K562 (cell line): Measurements from ENCODE around the gene DNAI7. TPM values are rescaled to one million over a fixed set of nuclear protein-coding genes. Genes with fewer than 3 reads are reported as not detected.

Experiments
- ATAC-seq: fragments of 200-7000 bp; cut with Tn5 transposase; 3 replicates; pipeline ENCODE4 v1.9.1; 2020; ENCODE audit warnings: moderate library complexity
- BruUV-seq: library from RNA; stranded (reverse); fragments of 400-500 nt; replicated peaks from 2 replicates; lab custom pipeline; 2021; lab: Mats Ljungman, UMichigan
- CTCF ChIA-PET: fragments of 300-600 bp; formaldehyde crosslinking; extraction: SDS; loops from one replicate; lab custom pipeline; 2021; ENCODE audit warnings: low intra/inter-chr PET ratio; lab: Yijun Ruan, JAX
- POLR2A ChIA-PET: fragments of 300-600, 350-650 bp; sonication (Branson Sonifier 250); formaldehyde crosslinking; extraction: SDS; loops from one replicate; lab custom pipeline; 2021; ENCODE audit warnings: antibody characterized with exemption, inconsistent platforms; lab: Yijun Ruan, JAX
- DNase-seq, 4 experiments: peaks; one replicate each; pipeline versions ENCODE4 v3.0.0 to v3.0.0-alpha.2; 2011 to 2018; ENCODE audit warnings: low spot score in 3 of 4, mixed read lengths in 3 of 4; ENCODE audit errors: extremely low read depth in 1 of 4
- FAIRE-seq: peaks from 2 replicates; lab custom pipeline; 2011; peaks lifted over from hg19 to GRCh38; lab: Jason Lieb, UNC
- H2AFZ ChIP-seq: 2 replicates; pipeline ENCODE4 v1.6.0; 2011; ENCODE audit warnings: low read depth, low read length, control low read depth, inconsistent platforms
- H3K27ac ChIP-seq: fragments of 200-600 bp; 3 replicates; pipeline ENCODE4 v1.8.0; 2011; ENCODE audit warnings: low read depth, mild to moderate bottlenecking, control low read depth, inconsistent platforms, low read length, moderate library complexity, mixed read lengths; ENCODE audit errors: extremely low read depth
- H3K27me3 ChIP-seq, 2 experiments: fragments of 300-600 bp in 1 of 2; 2 replicates in 1 of 2; 3 replicates in 1 of 2; pipeline versions ENCODE4 v1.6.0 to v1.8.0; 2011; ENCODE audit warnings: inconsistent platforms in 2 of 2, low read length in 2 of 2, mild to moderate bottlenecking in 1 of 2, mixed read lengths in 1 of 2, moderate library complexity in 1 of 2; ENCODE audit not compliant: control insufficient read depth in 2 of 2, insufficient read depth in 2 of 2
- H3K36me3 ChIP-seq: fragments of 300-600 bp; 3 replicates; pipeline ENCODE4 v1.8.0; 2011; ENCODE audit warnings: mild to moderate bottlenecking, low read length, inconsistent platforms; ENCODE audit not compliant: control insufficient read depth, insufficient read depth
- H3K4me1 ChIP-seq, 2 experiments: fragments of 200-600 bp in 1 of 2; replicated peaks in 1 of 2; 2 replicates in 1 of 2; 3 replicates in 1 of 2; pipeline versions ENCODE4 v1.5.1 to v1.8.0; 2011; ENCODE audit warnings: inconsistent platforms in 2 of 2, low read length in 2 of 2, mild to moderate bottlenecking in 1 of 2, mixed read lengths in 1 of 2, moderate library complexity in 1 of 2; ENCODE audit not compliant: control insufficient read depth in 2 of 2, insufficient read depth in 2 of 2
- H3K4me2 ChIP-seq: 2 replicates; pipeline ENCODE4 v1.6.1; 2011; ENCODE audit warnings: low read length, control low read depth, inconsistent platforms, mixed read lengths; ENCODE audit not compliant: insufficient read depth
- H3K4me3 ChIP-seq: fragments of 200-600 bp; sonication (generic), shearing (Covaris generic); 2 replicates; pipeline ENCODE4 v1.5.1; 2016; ENCODE audit warnings: control low read depth, inconsistent platforms
- H3K79me2 ChIP-seq: fragments of 200-600 bp; 3 replicates; pipeline ENCODE4 v1.8.0; 2011; ENCODE audit warnings: low read length, inconsistent platforms; ENCODE audit not compliant: control insufficient read depth, insufficient read depth
- H3K9ac ChIP-seq, 2 experiments: 2 replicates each; pipeline versions ENCODE4 v1.6.0 to v1.6.1; 2011; ENCODE audit warnings: low read depth in 2 of 2, low read length in 2 of 2, control low read depth in 1 of 2, inconsistent platforms in 1 of 2, mild to moderate bottlenecking in 1 of 2, mixed read lengths in 1 of 2; ENCODE audit not compliant: insufficient read depth in 1 of 2
- H3K9me1 ChIP-seq: one replicate; pipeline ENCODE4 v1.6.0; 2011; ENCODE audit warnings: inconsistent platforms, mild to moderate bottlenecking, low read length, moderate library complexity; ENCODE audit not compliant: control insufficient read depth, insufficient read depth
- H3K9me3 ChIP-seq: replicated peaks from 2 replicates; pipeline ENCODE4 v1.5.1; 2011; ENCODE audit warnings: low read depth, low read length, inconsistent platforms; ENCODE audit not compliant: control insufficient read depth, insufficient read depth
- H4K20me1 ChIP-seq: replicated peaks from 2 replicates; pipeline ENCODE4 v1.6.1; 2011; ENCODE audit warnings: low read length, inconsistent platforms, mixed read lengths; ENCODE audit not compliant: control insufficient read depth, insufficient read depth
- ARNT ChIP-seq, 2 experiments: fragments of 450-650 bp; IDR thresholded peaks; 2 replicates each; pipeline ENCODE4 v1.6.1; 2016; ENCODE audit warnings: mild to moderate bottlenecking in 1 of 2
- CBX2 ChIP-seq: fragments of 200-600 bp; sonication (generic); IDR thresholded peaks from one replicate; pipeline ENCODE4 v1.6.1; 2012; ENCODE audit warnings: mild to moderate bottlenecking, low read length, inconsistent platforms; ENCODE audit not compliant: insufficient read depth, poor library complexity, severe bottlenecking
- E2F8 ChIP-seq: fragments of 450-650 bp; IDR thresholded peaks from 2 replicates; pipeline ENCODE4 v1.7.1; 2018; ENCODE audit warnings: mild to moderate bottlenecking, low read depth; ENCODE audit not compliant: partially characterized antibody
- HDAC6 ChIP-seq: IDR thresholded peaks from 2 replicates; pipeline ENCODE4 v1.6.1; 2012; ENCODE audit warnings: low read depth, mild to moderate bottlenecking, control low read depth, inconsistent platforms, low read length, moderate library complexity
- HDAC8 ChIP-seq: fragments of 450-650 bp; IDR thresholded peaks from 2 replicates; pipeline ENCODE4 v1.6.1; 2016; ENCODE audit warnings: mild to moderate bottlenecking, missing genetic modification characterization, moderate library complexity, missing compliant biosample characterization
- HLTF ChIP-seq: fragments of 450-650 bp; IDR thresholded peaks from 2 replicates; pipeline ENCODE4 v1.6.1; 2016
- KAT8 ChIP-seq: fragments of 450-650 bp; IDR thresholded peaks from 2 replicates; pipeline ENCODE4 v1.6.1; 2016; ENCODE audit warnings: low read depth, mild to moderate bottlenecking
- MCM7 ChIP-seq, 2 experiments: fragments of 450-650 bp; IDR thresholded peaks; 2 replicates each; pipeline ENCODE4 v1.6.1; 2016 to 2018
- NELFE ChIP-seq: IDR thresholded peaks from 2 replicates; pipeline ENCODE4 v1.6.1; 2011; ENCODE audit warnings: mild to moderate bottlenecking; ENCODE audit not compliant: insufficient read depth, insufficient read length
- NFIC ChIP-seq: fragments of 450-650 bp; IDR thresholded peaks from 2 replicates; pipeline ENCODE4 v1.6.1; 2017; ENCODE audit warnings: mild to moderate bottlenecking, inconsistent platforms
- TAF15 ChIP-seq: fragments of 200-400 bp; formaldehyde crosslinking; IDR thresholded peaks from 2 replicates; pipeline ENCODE4 v1.6.1; 2017; ENCODE audit warnings: mild to moderate bottlenecking, low read depth, low read length, moderate library complexity
- USF1 ChIP-seq: sonication (generic); formaldehyde crosslinking; IDR thresholded peaks from 2 replicates; pipeline ENCODE4 v1.9.0; 2022; ENCODE audit warnings: mild to moderate bottlenecking, missing genetic modification reagents
- ZBTB34 ChIP-seq: fragments of 250-450 bp; sonication (Bioruptor Pico); IDR thresholded peaks from 2 replicates; pipeline ENCODE4 v1.8.0; 2021; ENCODE audit warnings: mild to moderate bottlenecking, moderate library complexity
- ZFP1 ChIP-seq: fragments of 450-650 bp; formaldehyde crosslinking; IDR thresholded peaks from 2 replicates; pipeline ENCODE4 v1.4.0; 2020; ENCODE audit warnings: mild to moderate bottlenecking, mixed read lengths
- ZNF280A ChIP-seq: fragments of 450-650 bp; IDR thresholded peaks from 2 replicates; pipeline ENCODE4 v1.6.1; 2018; ENCODE audit warnings: mild to moderate bottlenecking, low read depth; ENCODE audit not compliant: partially characterized antibody
- ZNF311 ChIP-seq: fragments of 250-450 bp; sonication (Bioruptor Pico); IDR thresholded peaks from 2 replicates; pipeline ENCODE4 v1.4.0; 2020; ENCODE audit warnings: mild to moderate bottlenecking, moderate library complexity
- ZNF324 ChIP-seq: fragments of 250-450 bp; sonication (Bioruptor Pico); IDR thresholded peaks from 2 replicates; pipeline ENCODE4 v1.4.0; 2020; ENCODE audit warnings: mild to moderate bottlenecking
- WGBS: fragments of 100-300 bp; shearing (Covaris generic); methylation state at CpG from one replicate; pipeline ENCODE4 v1.1.6; 2016; ENCODE audit warnings: low coverage, mixed read lengths; ENCODE audit not compliant: insufficient coverage; ENCODE audit errors: missing lambda C conversion rate; 5-methylcytosine and 5-hydroxymethylcytosine counted together
- in situ Hi-C: fragments of 300-500 bp; cut with MboI; formaldehyde crosslinking; loops from 4 replicates; pipeline ENCODE4 v1.15.0; 2018; ENCODE audit warnings: inconsistent platforms, mixed read lengths
- intact Hi-C: fragments of 100-400 bp; cut with micrococcal nuclease; formaldehyde crosslinking; loops from 2 replicates; pipeline ENCODE4 v1.14.2; 2022
- polyA plus RNA-seq, 8 experiments: library from polyadenylated mRNA; depleted of rRNA in 4 of 8; stranded (reverse) in 5 of 8; unstranded in 3 of 8; fragments of >200 nt; fragmentation: Nextera tagmentation in 2 of 8; fragmentation: Illumina TruSeq in 1 of 8; extraction: Ambion mirVana in 2 of 8; extraction: Trizol in 1 of 8; gene quantifications; 2 replicates each; pipeline versions ENCODE4 v1.2.1 to v1.2.3, GENCODE V29; 2011 to 2014; ENCODE audit warnings: inconsistent platforms in 1 of 8, missing spikeins in 1 of 8
- total RNA-seq, 7 experiments: library from RNA; depleted of rRNA in 6 of 7; stranded (reverse); fragments of >200 nt in 6 of 7; fragmentation: Illumina TruSeq in 2 of 7; extraction: Trizol in 2 of 7; gene quantifications; 2 replicates each; pipeline versions ENCODE4 v1.2.1 to v1.2.3, GENCODE V29; 2011 to 2021; ENCODE audit warnings: low replicate concordance in 1 of 7

Gene DNAI7
- total and polyA plus RNA-seq, 9 of the 15 experiments (the other 6 are each of a cell fraction or from before 2014, with no cell fraction given) = 0.06 to 0.76 (median 0.17) TPM; not detected in 1

GRCh38 chr12:25236626-25237025, 41.7 kb upstream of the DNAI7 start:
- ChIA-PET CTCF (no interaction called here), POLR2A (no interaction called here)
- no peak for ATAC-seq
- no TSS peak for BruUV-seq
- H3K9me1 ChIP-seq = no peaks in the 10 kb centered on the region
- H3K27ac ChIP-seq = no peak overlapping the region
- no peaks in the 10 kb centered on the region for H3K9me3 ChIP-seq
- 49% methylated on average over 4 of the region's 4 CpGs for WGBS
- H3K36me3 ChIP-seq = peaks cover 25% of the 10 kb centered on the region
- H3K4me2 ChIP-seq = no peak overlapping the region
- in situ Hi-C loops = no loop called here
- H3K27me3 ChIP-seq = no peaks in the 10 kb centered on the region
- no peak for DNase-seq
- no peaks in the 10 kb centered on the region for H3K4me1 ChIP-seq
- no peaks in the 10 kb centered on the region for H4K20me1 ChIP-seq
- no peak for FAIRE-seq
- H3K9ac ChIP-seq = no peak overlapping the region
- no peak overlapping the region for H3K4me3 ChIP-seq
- no peak overlapping the region for H2AFZ ChIP-seq
- H3K79me2 ChIP-seq = peaks cover 6% of the 10 kb centered on the region; the same call in 1 of the 3 replicates
- intact Hi-C loops = no loop called here
- TF ChIP-seq USF1 (CRISPR knock-in tag) (no peak), ARNT (IDR thresholded peaks at IDR 0.05) (no peak), NELFE (no peak), CBX2 (no peak), ZNF311 (CRISPR knock-in tag) (no peak), KAT8 (no peak), NFIC (no peak), ZFP1 (CRISPR knock-in tag) (no peak), HDAC6 (no peak), HLTF (no peak), HDAC8 (no peak), MCM7 (IDR thresholded peaks at IDR 0.05) (no peak), ZNF324 (CRISPR knock-in tag) (no peak), ZBTB34 (no peak), E2F8 (no peak), ZNF280A (no peak), TAF15 (no peak)
